K562 (cell line): Measurements from ENCODE around the gene ZBTB14. TPM values are rescaled to one million over a fixed set of nuclear protein-coding genes. Genes with fewer than 3 reads are reported as not detected.

ENCODE experiments used
- BCL6 ChIP-seq: fragments of 250-450 bp; sonication (Bioruptor Pico); IDR thresholded peaks from 2 replicates; pipeline ENCODE4 v1.4.0; 2020
- BRF2 ChIP-seq: IDR thresholded peaks from 3 replicates; pipeline ENCODE4 v1.6.1; 2011; ENCODE audit warnings: borderline replicate concordance, mild to moderate bottlenecking; ENCODE audit not compliant: insufficient read length, insufficient read depth
- CBX2 ChIP-seq: fragments of 200-600 bp; sonication (generic); IDR thresholded peaks from one replicate; pipeline ENCODE4 v1.6.1; 2012; ENCODE audit warnings: mild to moderate bottlenecking, low read length, inconsistent platforms; ENCODE audit not compliant: insufficient read depth, poor library complexity, severe bottlenecking
- CXXC5 ChIP-seq: fragments of 250-450 bp; sonication (Bioruptor Pico); IDR thresholded peaks from 2 replicates; pipeline ENCODE4 v1.8.0; 2022; ENCODE audit warnings: inconsistent platforms, mild to moderate bottlenecking, moderate library complexity
- E2F3 ChIP-seq: fragments of 250-450 bp; sonication (Bioruptor Pico); IDR thresholded peaks from 2 replicates; pipeline ENCODE4 v1.4.0; 2020; ENCODE audit warnings: mild to moderate bottlenecking
- E2F6 ChIP-seq, 2 experiments: IDR thresholded peaks; 2 replicates each; pipeline ENCODE4 v1.6.1; 2011; ENCODE audit warnings: borderline replicate concordance in 1 of 2, control low read depth in 1 of 2, low read depth in 1 of 2, low read length in 1 of 2, mild to moderate bottlenecking in 1 of 2, mixed read lengths in 1 of 2, moderate library complexity in 1 of 2; ENCODE audit not compliant: insufficient read depth in 1 of 2, insufficient read length in 1 of 2, poor library complexity in 1 of 2, severe bottlenecking in 1 of 2; ENCODE audit errors: extremely low read depth in 1 of 2
- ETS2 ChIP-seq: IDR thresholded peaks from 2 replicates; pipeline ENCODE4 v1.6.1; 2016; ENCODE audit warnings: borderline replicate concordance, missing genetic modification characterization, mild to moderate bottlenecking, moderate library complexity, missing compliant biosample characterization; ENCODE audit not compliant: poor library complexity, severe bottlenecking
- EZH2 ChIP-seq: IDR thresholded peaks from 2 replicates; pipeline ENCODE4 v1.6.1; 2012; ENCODE audit warnings: low read depth, mild to moderate bottlenecking, inconsistent platforms, low read length, borderline replicate concordance
- FOXP1 ChIP-seq: sonication (generic); formaldehyde crosslinking; IDR thresholded peaks from 2 replicates; pipeline ENCODE4 v1.8.0; 2022; ENCODE audit warnings: mild to moderate bottlenecking, missing genetic modification reagents
- HDAC6 ChIP-seq: IDR thresholded peaks from 2 replicates; pipeline ENCODE4 v1.6.1; 2012; ENCODE audit warnings: low read depth, mild to moderate bottlenecking, control low read depth, inconsistent platforms, low read length, moderate library complexity
- HLTF ChIP-seq: fragments of 450-650 bp; IDR thresholded peaks from 2 replicates; pipeline ENCODE4 v1.6.1; 2016
- NCOA2 ChIP-seq, 2 experiments: fragments of 450-650 bp; IDR thresholded peaks; 2 replicates each; pipeline ENCODE4 v1.6.1; 2018; ENCODE audit warnings: mild to moderate bottlenecking in 2 of 2, moderate library complexity in 1 of 2; ENCODE audit not compliant: partially characterized antibody in 2 of 2
- POLR2AphosphoS5 ChIP-seq: IDR thresholded peaks from 2 replicates; pipeline ENCODE4 v1.6.1; 2011; ENCODE audit warnings: mild to moderate bottlenecking, low read depth, low read length, moderate library complexity; ENCODE audit not compliant: control insufficient read depth, insufficient read depth
- SMARCA5 ChIP-seq: fragments of 450-650 bp; IDR thresholded peaks from 2 replicates; pipeline ENCODE4 v1.6.1; 2016
- SPI1 ChIP-seq: IDR thresholded peaks from 2 replicates; pipeline ENCODE4 v1.6.1; 2011; ENCODE audit warnings: low read depth, low read length, control low read depth, borderline replicate concordance
- ZBTB2 ChIP-seq: fragments of 450-650 bp; IDR thresholded peaks from 2 replicates; pipeline ENCODE4 v1.6.1; 2016; ENCODE audit warnings: antibody characterized with exemption
- polyA plus RNA-seq, 8 experiments: library from polyadenylated mRNA; depleted of rRNA in 4 of 8; stranded (reverse) in 5 of 8; unstranded in 3 of 8; fragments of >200 nt; fragmentation: Nextera tagmentation in 2 of 8; fragmentation: Illumina TruSeq in 1 of 8; extraction: Ambion mirVana in 2 of 8; extraction: Trizol in 1 of 8; gene quantifications; 2 replicates each; pipeline versions ENCODE4 v1.2.1 to v1.2.3, GENCODE V29; 2011 to 2014; ENCODE audit warnings: inconsistent platforms in 1 of 8, missing spikeins in 1 of 8
- total RNA-seq, 7 experiments: library from RNA; depleted of rRNA in 6 of 7; stranded (reverse); fragments of >200 nt in 6 of 7; fragmentation: Illumina TruSeq in 2 of 7; extraction: Trizol in 2 of 7; gene quantifications; 2 replicates each; pipeline versions ENCODE4 v1.2.1 to v1.2.3, GENCODE V29; 2011 to 2021; ENCODE audit warnings: low replicate concordance in 1 of 7
- TF ChIP-seq, protein P1 (sequence below), 2 experiments: fragments of 250-450 bp in 1 of 2; fragments of 450-650 bp in 1 of 2; sonication (Bioruptor Pico) in 1 of 2; IDR thresholded peaks; 2 replicates each; pipeline versions ENCODE4 v1.6.1 to v1.8.0; 2016 to 2021; ENCODE audit warnings: mild to moderate bottlenecking in 2 of 2, moderate library complexity in 2 of 2, missing compliant biosample characterization in 1 of 2, missing genetic modification characterization in 1 of 2
- TF ChIP-seq, protein P2 (sequence below), 2 experiments: fragments of 200-800 bp in 1 of 2; sonication (Bioruptor generic) in 1 of 2; sonication (generic) in 1 of 2; formaldehyde crosslinking in 1 of 2; IDR thresholded peaks in 1 of 2; conservative IDR thresholded peaks in 1 of 2; 2 replicates each; pipeline versions ENCODE4 v1.5.0 to v1.6.1; 2016 to 2020; ENCODE audit warnings: missing compliant biosample characterization in 1 of 2, missing genetic modification characterization in 1 of 2, missing genetic modification reagents in 1 of 2

ZBTB14 gene
- total and polyA plus RNA-seq, 9 of the 15 experiments (the other 6 are each of a cell fraction or from before 2014, with no cell fraction given): 2.8 to 12.6 (median 9.0) TPM

DNA sequence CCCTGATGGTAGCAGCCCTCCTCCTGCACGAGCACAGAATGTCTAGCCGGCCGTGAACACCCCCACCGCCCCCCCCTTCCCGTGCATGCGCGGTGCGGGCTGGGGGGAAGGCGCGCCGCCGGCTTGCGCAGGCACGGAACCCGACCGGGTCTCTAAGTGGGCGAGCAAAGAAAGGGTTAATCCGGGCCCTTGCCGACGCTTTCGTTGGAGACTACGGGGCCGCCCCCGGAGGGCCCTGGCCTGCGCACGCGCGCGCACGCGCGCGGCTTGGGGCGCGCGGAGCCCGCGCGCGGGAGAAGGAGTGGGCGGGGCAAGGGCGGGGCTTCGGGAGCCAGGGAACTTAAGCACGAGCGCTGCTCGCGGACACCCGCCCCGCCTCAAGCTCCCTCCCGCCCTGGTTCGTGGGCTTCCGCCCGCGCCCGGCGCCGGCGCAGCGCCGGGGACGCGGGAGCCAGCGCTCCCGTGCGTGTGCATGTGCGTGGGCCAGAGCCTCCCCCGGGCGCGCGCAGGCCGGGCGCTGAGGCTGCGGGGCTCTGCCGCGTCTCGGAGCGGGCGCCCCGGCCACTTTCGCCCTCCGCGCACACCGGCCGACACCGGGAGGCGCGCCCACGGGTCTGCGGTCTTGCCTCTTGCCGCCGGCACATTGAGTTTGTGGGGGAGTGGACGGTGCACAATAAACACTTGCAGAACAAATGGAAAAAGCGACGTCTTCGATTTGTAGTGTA is 617 bp upstream of the ZBTB14 start (continued):
- TF ChIP-seq NCOA2 (IDR thresholded peaks at IDR 0.05; ENCODE audit: partially characterized antibody in 2 of 2) (no peak), BCL6 (CRISPR knock-in tag) (no peak), FOXP1 (CRISPR knock-in tag) (peak; percentile 59), CXXC5 (CRISPR knock-in tag) (peak; percentile 95), CBX2 (no peak), ETS2 (tag) (no peak), EZH2 (no peak), SPI1 (peak; percentile 8; the same call in 1 of the 2 replicates), HLTF (no peak), E2F6 (IDR thresholded peaks at IDR 0.05; ENCODE audit: borderline replicate concordance in 1 of 2, extremely low read depth in 1 of 2, insufficient read depth in 1 of 2, insufficient read length in 1 of 2, low read depth in 1 of 2, low read length in 1 of 2, poor library complexity in 1 of 2, severe bottlenecking in 1 of 2) (peak; percentile 50 to 93), HDAC6 (no peak), BRF2 (no peak), POLR2AphosphoS5 (peak; percentile 61), SMARCA5 (no peak), ZBTB2 (peak; percentile 71), E2F3 (peak; percentile 91)
- TF ChIP-seq, protein P1, sequence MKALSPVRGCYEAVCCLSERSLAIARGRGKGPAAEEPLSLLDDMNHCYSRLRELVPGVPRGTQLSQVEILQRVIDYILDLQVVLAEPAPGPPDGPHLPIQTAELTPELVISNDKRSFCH (CRISPR knock-in tag; IDR thresholded peaks at IDR 0.05): no peak
- TF ChIP-seq, protein P1 (tag; IDR thresholded peaks at IDR 0.05): peak; percentile 12; the same call in 1 of the 2 replicates
- TF ChIP-seq, protein P2, sequence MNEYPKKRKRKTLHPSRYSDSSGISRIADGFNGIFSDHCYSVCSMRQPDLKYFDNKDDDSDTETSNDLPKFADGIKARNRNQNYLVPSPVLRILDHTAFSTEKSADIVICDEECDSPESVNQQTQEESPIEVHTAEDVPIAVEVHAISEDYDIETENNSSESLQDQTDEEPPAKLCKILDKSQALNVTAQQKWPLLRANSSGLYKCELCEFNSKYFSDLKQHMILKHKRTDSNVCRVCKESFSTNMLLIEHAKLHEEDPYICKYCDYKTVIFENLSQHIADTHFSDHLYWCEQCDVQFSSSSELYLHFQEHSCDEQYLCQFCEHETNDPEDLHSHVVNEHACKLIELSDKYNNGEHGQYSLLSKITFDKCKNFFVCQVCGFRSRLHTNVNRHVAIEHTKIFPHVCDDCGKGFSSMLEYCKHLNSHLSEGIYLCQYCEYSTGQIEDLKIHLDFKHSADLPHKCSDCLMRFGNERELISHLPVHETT (CRISPR knock-in tag; conservative IDR thresholded peaks at IDR 0.05 in 1 of 2, IDR thresholded peaks at IDR 0.05 in 1 of 2): peak in 1 of 2 experiments; percentile 98; a peak in 2 of 4 replicates
